DMS114 treated with DMSO at 0.1 percent for 48 hours (cell line): Measurements from ENCODE around the gene AFF4.
A peak's percentile ranks its signal among the peaks of the same experiment; 100 is the strongest.

Experiments used
- DNase-seq: peaks from one replicate; lab custom pipeline; 2025; ENCODE audit not compliant: unreplicated experiment; lab: John Stamatoyannopoulos, UW

AFF4 gene

DNA sequence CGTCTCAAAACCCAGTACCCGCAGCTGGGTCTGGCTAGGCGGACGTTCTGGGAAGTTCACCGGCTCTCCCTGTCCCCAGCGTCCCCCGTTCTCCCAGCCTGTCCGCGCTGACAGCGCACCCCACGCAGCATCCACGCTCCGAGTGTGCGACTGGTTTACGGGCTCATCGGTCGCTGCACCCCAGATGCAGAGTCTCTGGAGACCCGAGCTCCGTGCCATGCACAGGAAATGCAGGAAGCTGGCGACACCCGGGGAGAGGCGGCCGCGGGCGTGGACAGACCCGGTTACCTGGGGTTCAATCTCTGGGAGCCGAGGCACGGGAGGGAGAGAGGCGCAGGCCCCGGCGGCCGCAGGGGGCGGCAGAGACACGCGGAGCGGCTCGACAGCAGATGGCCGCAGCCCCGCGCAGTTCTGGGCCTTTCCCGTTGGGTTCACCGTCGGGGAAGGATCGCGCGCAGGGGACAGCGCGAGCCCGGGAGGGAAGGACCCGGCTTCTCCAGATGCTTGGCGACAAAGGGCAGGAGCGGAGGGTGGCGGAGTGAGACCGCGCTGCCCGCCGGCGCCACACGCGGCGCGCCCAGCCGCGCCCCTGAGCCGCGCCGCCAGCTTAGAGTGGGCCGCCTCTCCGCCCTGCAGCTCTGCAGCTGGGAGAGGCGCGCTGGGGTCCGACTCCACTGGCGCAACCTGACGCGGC, 133.5 kb downstream of the AFF4 start:
- peak; percentile 43 for DNase-seq

DNA sequence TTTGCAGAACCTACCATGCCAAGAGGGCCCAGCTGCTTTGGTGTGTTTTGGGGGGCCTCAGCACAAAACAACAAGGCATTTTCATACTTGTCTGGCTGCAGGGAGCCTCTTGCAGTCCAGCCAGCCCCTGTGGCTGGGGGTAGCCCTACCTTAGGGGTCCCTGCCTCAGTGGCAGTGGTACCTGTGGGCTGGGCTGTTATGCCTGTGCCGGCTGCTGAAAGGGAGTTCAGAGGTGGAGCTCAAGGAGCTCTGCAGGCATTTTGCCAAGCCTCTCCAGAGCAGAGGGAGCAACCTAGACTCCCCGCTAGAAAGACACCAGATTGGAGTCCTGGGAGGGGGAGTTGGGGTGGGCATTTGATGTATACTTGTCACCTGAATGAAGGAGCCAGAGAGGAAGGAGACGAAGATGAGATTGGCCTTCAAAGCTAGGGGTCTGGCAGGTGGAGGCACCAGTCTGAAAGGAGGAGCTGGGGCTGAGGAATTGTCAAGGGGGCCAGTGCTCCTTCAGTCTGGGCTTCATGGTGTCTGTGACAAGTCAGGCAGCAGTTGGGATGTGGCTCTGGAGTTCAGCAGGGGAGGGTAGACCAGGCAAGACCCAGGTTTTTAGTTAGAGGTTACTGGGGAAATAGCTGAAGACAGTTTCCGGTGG, 134.5 kb downstream of the AFF4 start:
- DNase-seq: no peak

DNA sequence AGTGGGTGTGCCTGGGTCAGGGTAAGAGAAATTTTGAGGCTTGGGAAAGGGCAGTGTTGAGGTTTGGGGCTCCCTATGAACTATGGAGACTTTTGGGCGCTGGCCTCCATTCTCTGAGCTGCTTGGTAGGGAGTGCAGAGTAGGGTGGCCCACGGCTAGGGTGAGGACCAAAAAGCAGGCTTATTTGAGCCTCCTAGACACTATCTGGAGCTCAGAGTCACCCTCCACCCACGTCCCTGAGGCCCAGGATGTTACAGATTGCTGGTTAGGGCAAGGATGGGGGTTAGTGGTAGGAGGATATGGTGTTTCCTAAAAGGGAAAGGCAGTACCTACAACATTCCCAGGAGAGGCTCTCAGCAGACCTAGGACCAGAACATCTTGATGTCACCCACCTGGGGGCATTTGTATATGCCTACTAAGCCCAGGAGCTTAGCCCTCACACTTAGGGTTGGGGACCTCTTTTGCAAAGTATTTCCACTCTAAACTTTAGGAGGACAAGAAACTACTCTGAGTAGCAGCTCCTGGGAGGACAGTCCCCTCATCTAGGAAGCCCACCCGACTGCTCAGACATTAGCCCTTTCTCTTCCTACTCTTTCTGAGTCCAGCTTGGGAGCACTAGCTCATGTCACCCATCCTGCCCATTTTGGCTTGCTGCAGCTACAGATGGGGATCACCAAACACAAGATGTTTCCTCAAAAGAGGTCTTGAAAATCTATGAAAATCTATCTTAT, 135.3 kb downstream of the AFF4 start:
- no peak for DNase-seq

DNA sequence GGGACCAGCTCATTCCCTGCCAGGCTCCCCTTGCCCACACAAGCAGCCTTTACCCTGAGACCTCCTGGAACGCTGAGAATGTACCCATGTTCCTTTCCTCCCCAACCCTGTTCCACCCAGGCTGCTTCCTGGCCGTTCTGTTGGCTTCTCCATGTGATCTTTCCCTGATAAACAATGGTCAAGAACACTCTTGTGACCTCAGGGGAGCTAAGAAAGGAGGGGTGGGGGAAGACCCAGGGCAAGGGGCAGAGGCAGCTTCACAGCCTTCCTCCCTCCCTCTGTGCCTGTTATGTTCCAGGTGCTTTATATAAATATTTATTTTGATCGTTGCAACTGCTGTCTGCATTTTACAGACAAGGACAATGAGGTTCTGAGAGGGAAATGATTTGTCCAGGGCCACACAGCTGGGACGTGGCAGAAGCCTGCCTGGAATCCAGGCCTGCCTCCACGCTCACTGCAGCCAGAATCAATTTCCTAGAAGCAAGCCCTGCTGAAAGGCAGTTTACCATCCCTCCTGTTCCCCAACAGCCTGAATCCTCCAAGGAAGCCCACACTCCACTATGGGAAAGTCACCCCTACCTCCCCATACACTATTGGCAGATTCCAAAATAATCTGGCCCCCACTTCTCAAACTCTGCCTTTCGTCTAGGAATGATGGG, 136.9 kb downstream of the AFF4 start:
- no peak for DNase-seq

DNA sequence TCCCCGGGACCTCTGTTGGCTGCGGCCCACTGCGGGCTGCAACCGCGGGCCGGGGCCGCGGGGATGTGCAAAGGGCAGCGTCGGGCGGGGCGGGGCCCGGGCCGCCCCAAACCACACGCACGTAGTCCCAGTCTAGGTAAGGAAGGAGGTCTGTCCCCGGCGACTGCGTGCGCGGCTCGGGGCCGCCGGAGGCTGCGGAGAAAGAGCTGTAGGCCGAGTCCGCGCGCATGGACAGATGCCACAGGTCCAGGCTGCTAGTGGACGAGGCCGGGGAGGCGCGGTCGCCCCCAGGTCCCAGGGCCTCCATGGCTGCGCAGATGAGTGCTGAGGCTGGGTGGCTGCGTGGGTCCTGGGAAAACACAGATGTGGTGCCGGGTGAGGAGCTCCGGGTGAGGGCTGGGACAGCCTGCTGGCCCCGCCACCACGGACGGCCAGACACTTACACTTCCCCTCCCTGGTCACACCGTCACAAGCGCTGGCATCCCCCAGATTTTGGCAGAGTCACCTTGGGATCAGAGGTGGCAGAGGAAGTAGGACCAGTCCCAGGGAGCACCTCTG, 137.5 kb downstream of the AFF4 start:
- DNase-seq: no peak
